Activated CD4-positive, alpha-beta T cell treated with anti-CD3 and anti-CD28 coated beads, Interleukin-10, Interleukin-2, amounts not matched to agents 100 ng/mL and 50 ng/mL, durations not matched to agents 16 hours and 8 hours (primary cell): Measurements from ENCODE around the gene NDUFB10.

Experiments used
- DNase-seq: peaks from one replicate; pipeline ENCODE4 v3.0.0-alpha.2; 2020

NDUFB10 gene

GRCh38 chr16:2004795-2005517 lies 45.6 kb downstream of the NDUFB10 start:
- DNase-seq = no peak

- no peak for DNase-seq
Observed at GRCh38 chr16:2005646-2006045, 46.3 kb downstream of the NDUFB10 start.

- no peak for DNase-seq
Observed at GRCh38 chr16:2006317-2006716, 47.0 kb downstream of the NDUFB10 start.

DNA sequence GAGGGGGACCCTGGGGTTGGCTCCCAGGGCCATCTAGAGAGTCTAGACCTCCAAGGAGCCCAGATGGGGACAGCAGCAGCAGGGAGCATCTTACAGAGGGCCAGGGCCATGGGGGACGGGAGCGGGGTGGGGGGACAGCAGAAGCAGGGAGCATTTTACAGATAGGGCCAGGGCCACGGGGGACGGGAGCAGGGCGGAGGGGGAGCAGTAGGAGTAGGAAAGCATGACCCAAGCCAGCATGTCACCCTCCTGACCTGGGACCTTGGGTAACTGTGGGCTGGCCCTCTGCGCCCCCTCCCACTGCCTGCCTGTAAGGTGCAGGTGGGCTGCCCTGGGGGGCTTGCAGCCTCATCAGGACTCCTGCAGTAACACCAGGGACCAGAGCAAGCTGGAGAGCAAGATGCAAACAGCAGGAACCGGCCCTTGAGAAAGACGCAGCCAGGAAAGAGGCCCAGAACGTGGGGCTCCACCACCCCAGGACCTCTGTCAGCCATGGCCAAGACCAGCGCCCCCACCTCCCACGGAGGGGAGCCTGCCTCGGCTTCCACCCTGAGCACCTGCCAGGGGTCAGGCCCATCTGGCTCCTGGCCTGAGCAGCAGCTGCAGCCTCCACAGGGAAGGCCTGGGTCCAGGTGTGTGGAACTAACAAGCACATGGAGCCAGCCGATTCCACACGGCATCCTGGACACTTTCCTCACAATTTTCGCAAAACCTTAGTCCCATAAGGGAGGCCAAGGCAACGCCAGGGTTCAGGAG lies 47.9 kb downstream of the NDUFB10 start:
- DNase-seq = no peak

GRCh38 chr16:2008009-2008526 lies 48.7 kb downstream of the NDUFB10 start:
- DNase-seq = peak; percentile 64

GRCh38 chr16:2008631-2009163 lies 49.4 kb downstream of the NDUFB10 start:
- peak; percentile 59 for DNase-seq

DNA sequence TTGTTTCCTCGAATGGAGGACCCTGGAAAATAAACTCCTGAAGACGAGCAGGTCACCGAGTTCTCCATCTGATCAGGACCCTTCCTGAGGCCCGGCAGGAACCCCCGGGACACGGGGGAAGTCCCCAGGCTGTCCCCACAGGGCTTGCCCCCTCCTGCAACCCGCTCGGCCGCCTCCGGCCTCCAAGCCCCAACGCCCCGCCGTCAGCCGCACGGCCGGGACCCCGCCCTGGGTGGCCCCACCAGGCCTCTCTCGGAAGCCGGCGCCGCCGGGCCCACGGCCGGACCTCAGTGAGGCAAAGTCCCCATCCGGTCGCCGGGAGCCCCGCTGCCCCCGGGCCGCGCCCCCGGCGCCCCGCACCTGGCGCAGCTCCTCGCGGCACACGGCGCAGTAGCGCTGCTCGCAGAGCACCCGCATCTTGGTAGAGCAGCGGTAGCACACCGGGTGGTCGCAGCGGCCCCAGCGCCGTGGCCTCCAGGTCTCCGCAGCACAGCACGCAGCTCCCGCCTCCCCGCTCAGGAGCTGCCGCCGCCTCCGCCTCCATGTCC lies 49.9 kb downstream of the NDUFB10 start:
- DNase-seq = peak; percentile 23

DNA sequence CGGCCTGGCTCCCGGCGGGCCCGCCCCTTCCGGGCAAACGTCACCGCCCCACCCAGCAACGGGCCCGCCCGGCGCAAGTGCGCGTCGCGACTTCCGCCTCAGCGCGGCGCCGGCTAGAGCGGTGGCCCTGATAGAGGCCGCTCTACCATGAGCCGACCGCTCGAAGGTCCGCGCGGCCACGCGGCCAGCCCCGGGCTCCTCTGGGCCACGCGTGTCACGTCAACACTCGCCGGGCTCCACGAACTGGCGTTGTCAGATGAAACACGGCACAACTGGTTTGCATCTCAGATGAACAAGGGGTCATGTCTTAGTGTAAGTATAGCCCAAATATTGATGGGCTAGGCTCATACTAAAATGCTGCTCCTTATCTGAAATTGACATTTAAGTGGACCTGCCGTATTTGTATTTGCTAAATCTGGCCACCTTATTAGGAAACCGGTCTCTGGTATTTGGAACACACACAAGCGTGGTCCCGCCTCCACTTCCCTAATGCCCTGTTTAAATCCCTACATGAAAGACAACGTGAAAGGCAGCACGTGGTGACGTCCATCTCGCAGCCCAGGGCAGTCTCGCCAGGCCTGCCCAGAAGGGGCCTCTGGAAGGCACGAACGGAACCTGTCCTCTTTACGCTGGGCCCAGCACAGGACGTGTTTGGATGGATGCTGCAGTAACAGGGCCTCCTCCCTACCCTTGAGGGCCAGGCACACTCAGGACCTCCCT lies 50.6 kb downstream of the NDUFB10 start, which contains the start of gene ZNF598:
ZNF598 (minus strand) TSS at position 31 of the 720 bp plus-strand sequence.
- peak; percentile 89 for DNase-seq
